Measurements from ENCODE around the gene PLXDC2.

The PLXDC2 gene

GRCh38 chr10:20233423-20233822, 417.2 kb downstream of the PLXDC2 start:
- no peak for DNase-seq

GRCh38 chr10:20234579-20234978, 418.3 kb downstream of the PLXDC2 start:
- no peak for DNase-seq

GRCh38 chr10:20237091-20237570, 420.9 kb downstream of the PLXDC2 start:
- DNase-seq = no peak

DNA sequence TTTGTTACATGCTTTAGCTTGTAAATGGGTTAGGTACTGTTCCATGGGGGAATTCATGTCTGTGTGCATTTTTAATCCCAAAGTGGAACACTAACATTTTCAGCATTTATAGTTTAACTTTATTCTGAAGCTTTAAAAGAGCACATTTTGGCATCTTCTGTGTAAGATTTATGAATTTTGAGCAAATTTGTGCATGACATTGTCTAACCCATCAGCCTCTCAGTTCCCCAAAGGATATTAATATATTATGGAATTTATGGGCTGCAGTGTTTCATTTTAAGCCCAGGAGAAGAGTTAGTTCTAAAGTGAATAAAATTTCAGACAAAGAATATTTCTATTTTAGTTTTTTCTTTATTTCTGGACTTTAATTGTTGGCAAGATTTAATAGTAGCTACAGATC, 421.4 kb downstream of the PLXDC2 start:
- DNase-seq = no peak

- no peak for DNase-seq
These were observed 424.4 kb downstream of the PLXDC2 start for GRCh38 chr10:20240643-20241042.

- no peak for DNase-seq
These were observed 431.2 kb downstream of the PLXDC2 start for GRCh38 chr10:20247454-20247853.

GRCh38 chr10:20247891-20248708, 431.9 kb downstream of the PLXDC2 start:
- DNase-seq = no peak

DNA sequence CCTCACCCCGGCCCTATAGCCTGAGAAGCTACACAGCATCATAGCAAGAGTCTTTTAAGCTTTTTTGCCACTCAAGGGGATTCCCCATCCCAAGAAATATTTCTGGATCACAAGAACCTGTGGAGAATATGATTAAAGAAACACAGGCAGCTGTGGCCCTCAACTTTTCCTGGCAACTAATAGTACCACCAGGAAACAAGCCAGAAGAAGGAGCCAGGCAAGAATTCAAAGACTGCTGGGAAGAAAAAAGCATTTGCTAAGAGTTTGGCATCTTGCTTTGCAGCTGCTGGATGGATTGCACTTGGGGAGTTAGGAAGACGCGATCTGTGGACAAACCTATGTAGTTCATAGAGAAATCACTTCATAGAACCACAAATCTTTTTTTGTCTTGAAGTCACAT, 437.8 kb downstream of the PLXDC2 start:
- peak in 1 of 2 experiments; percentile 48 for DNase-seq

DNA sequence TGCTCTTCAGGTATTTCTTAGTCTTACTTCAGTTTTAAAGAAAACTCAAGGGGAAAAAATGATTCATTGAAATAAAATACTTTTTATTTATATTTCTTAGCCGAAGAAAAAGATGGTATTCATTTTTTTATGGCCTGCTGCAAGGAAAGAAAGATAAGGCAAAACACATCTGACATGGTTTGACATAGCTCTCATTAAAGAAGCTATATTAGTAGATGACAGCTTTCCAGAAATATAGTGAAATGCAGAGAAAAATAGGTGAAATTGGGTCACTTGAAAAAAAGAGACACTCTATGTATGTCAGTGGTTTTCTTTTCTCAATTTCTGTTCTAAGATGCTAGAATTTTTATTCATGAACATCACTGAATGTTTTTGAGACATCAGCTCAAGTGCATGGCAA, 438.3 kb downstream of the PLXDC2 start:
- no peak for DNase-seq

DNA sequence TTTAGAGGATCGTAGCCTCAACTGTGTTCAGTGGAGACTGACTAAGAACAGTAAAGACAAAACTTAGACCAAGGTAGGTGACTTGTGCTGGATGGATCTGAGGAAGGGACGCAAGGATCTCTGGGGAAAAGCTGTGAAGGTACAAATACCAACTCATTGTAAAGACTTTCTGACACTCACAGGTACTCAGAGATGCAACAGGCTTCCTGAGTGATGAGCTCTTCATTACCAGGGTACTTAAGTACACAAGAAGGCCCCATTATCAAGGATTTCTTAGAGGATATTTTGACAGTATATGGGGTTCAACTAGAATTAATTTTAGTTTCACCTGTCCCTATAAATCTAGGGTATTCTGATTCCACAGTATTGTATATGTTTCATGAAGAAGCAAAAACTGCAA, 440.7 kb downstream of the PLXDC2 start:
- no peak for DNase-seq

DNA sequence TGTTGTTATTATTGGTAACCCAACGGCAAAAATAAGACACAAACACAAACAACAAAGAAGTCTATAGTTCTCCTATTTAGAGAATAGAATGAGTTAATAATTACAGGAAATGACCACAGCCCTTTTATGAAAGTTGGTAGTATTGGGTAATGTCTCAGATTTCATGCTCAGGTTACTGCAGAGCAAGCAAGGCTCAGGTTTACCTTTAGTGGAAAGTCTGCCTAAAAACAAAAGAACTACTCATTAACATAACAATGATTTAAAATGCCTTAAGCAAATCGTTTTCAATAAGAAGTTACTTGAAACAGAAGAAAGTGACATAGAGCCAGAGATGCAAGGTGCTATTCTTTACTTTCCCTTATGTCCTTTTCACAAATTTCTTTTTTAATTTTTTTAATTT, 441.2 kb downstream of the PLXDC2 start:
- no peak for DNase-seq

DNA sequence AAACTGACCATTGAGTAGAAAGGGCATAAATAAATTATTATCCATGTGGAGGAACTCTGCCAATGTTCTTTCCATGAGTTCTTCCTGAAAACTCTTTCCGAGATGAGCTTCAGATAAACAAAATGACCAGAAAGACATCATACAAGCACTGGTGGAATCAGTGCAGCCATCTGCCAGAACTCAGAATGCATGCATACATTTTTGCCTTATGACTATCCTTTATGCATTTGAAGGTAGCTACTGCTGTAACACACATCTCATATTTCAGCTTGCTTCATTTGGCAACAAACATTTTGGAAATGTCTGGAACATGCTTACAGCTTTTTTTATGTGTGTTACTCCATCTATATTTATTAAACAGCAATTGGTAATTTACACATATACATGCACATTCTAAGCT, 448.9 kb downstream of the PLXDC2 start:
- DNase-seq = no peak

- no peak for DNase-seq
These were observed 451.5 kb downstream of the PLXDC2 start for GRCh38 chr10:20267734-20268133.

GRCh38 chr10:20271490-20271889, 455.3 kb downstream of the PLXDC2 start:
- no peak for DNase-seq

DNA sequence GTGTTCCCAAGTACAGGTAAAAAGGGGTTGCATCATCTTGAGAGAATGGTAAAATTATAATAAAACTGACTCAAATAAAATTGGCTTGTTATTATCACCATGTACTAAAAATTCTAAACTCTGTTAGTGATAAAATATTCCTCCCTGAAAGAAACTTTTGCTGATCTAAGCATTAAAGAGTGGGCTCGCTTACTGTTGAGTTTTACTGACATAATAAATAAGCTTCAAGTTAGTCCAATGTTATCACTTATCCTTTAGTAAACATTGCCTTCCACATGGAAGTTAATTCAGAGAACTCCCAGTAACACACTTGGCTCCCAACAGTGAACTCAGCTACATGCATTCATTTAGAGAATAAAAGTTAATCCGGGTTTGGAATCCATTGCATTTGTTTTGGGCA, 456.4 kb downstream of the PLXDC2 start:
- no peak for DNase-seq

DNA sequence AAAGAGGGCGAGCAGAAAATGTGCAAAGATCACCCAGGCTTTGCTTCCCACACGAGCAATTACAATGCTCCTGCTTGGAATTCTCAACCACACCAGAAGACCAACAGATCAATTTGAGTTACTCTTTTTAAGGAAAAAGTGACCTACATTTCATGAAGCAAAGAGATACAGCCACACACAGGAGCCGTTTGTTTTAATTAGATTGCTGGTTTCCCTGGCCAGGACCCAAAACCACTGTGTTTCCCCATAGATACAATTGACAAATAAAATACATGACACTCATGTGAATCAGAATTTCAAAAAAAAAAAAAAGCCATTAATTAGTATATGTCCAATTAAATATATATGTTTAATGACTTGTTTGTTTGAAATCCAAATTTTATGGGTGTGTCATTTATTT, 458.3 kb downstream of the PLXDC2 start:
- DNase-seq = no peak

GRCh38 chr10:20276127-20276979, 460.1 kb downstream of the PLXDC2 start:
- peak in 1 of 2 experiments; percentile 5 for DNase-seq

- DNase-seq = no peak
These were observed 461.6 kb downstream of the PLXDC2 start for GRCh38 chr10:20277820-20278219.

GRCh38 chr10:20281579-20281978, 465.3 kb downstream of the PLXDC2 start:
- DNase-seq = no peak

DNA sequence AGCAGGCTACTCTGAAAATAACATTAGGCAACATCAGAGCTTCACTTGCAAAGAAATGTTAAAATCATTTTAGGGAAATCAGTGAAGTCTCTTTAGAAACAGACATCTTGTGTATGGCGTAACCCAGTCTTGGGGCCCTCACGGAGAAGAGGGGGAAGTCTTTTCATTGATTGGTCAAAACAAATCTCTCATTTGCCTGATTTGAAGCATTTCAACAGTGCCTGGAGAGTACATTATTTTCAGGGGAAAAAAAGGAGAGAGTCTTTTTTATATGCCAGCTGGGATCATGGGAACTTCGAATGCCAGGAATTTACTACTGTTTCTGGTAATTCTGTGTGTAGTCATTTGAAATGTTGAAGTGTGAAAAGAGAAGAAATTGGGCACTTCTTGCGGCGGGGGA, 471.4 kb downstream of the PLXDC2 start:
- DNase-seq = peak in 1 of 2 experiments; percentile 7

- peak in 1 of 2 experiments; percentile 59 for DNase-seq
These were observed 471.8 kb downstream of the PLXDC2 start for GRCh38 chr10:20288060-20288459.

DNA sequence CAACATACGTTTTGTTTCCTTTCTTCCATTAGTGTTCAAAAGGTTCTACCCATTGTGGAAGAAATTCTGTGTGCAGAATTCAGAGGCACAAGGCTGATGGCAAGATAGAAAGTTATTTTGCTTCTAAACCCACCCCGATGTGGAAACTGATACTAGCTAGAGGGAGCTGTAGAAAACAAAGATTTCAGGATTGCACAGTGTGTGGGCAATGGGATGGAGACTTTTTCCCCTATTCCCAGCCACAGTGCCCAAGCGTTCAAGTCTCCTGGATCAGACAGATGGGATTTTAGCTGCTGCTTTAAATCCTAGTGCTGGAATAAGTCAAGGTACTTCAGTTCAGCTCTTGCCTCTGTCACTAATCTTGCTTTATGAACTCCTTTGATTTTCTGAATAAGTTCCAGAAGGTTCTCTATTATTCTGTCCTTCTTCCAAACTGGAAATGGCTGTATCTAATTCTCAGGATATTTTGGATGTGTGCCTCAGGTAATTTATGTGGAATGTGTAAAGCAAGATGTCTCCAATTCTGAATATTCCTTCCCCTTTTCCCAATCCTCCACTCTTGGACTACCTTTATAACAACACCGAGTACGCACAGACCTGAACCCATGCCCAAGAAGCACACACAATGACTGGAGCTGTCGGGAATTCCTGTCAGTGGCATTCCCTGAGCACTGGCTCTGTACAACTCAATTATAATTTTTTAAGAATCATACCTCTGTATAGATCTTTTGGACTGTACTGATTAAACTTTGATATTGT, 473.0 kb downstream of the PLXDC2 start:
- DNase-seq = peak in 1 of 2 experiments; percentile 35

GRCh38 chr10:20298417-20298816, 482.2 kb downstream of the PLXDC2 start:
- no peak for DNase-seq
